Left ventricle myocardium superior (tissue), 1 donor: ENCODE measurements around the gene TARS3. TPM values are rescaled to one million over a fixed set of nuclear protein-coding genes. Genes with fewer than 3 reads are reported as not detected.
"Not testable (repeated sequence)": the region's sequence is repeated elsewhere in the genome, so short reads cannot be mapped to it uniquely, and the experiment has no call there.

Experiments
- ATAC-seq: fragments of 200-7000 bp; cut with Tn5 transposase; one replicate; pipeline ENCODE4 v1.9.1; 2020; ENCODE audit warnings: mild to moderate bottlenecking, moderate library complexity
- DNase-seq: peaks from one replicate; pipeline ENCODE4 v3.0.0-alpha.2; 2020
- intact Hi-C: fragments of 100-400 bp; cut with micrococcal nuclease; formaldehyde crosslinking; loops from one replicate; pipeline ENCODE4 v1.11.0; 2022
- total RNA-seq: library from RNA; stranded (reverse); fragmentation: NEBNext Ultra II Directional; extraction: Animal tissue kit (Norgen Biotek cat#: 25700); gene quantifications from one replicate; pipeline ENCODE4 v1.2.1, GENCODE V29; 2021
- donor health status: DM: no; HTN: yes; CAD: no; lungs with severe emphysema.

Gene TARS3
- total RNA-seq, 1 donor from 2014 or later, result 35.0 TPM

DNA sequence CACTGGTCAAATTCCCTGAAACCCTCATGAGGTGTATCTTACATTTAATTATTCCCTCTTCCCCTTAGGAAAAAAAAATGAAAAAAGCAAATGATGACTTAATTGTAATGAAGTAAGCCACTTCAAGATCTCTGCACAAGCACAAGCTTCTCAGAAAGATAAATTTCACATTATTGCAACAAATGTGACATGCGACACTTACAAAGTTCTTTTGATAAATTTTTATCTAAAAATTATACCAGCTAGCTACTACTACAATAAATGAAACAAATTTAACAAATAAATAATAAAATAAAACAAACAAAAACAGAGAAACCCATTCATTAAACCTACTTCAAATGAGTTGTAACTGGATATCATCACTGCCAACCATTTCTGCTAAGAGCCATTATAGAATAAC lies 62.1 kb downstream of the TARS3 start:
- no peak for DNase-seq
- intact Hi-C loops, result no loop called here
- ATAC-seq, result no peak

GRCh38 chr15:101660005-101660404 lies 64.3 kb downstream of the TARS3 start:
- intact Hi-C loops, result no loop called here
- no peak for DNase-seq
- ATAC-seq, result no peak

- intact Hi-C loops, result no loop called here
- DNase-seq, result peak; percentile 44
- ATAC-seq, result peak; percentile 86
Observed at GRCh38 chr15:101657968-101658784, 66.1 kb downstream of the TARS3 start.

DNA sequence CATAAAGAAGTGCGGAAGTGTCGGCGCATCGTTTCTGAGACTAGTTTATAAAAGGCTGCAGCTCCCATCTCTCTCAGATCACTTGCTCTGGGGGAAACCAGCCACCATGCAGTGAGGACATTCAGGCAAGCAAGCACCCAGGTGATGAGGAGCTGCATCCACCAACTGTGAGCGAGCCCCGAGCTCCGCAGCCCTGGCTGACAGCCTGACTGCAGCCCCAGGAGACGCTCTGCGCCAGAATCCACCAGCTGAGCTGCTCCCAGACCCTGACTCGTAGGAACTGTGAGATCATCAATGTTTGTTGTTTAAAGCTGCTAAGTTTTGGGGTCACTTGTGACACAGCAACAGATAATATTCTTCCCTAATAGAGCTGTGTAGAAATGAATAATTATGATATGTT lies 67.1 kb downstream of the TARS3 start:
- ATAC-seq, result no peak
- no peak for DNase-seq
- intact Hi-C loops, result no loop called here

DNA sequence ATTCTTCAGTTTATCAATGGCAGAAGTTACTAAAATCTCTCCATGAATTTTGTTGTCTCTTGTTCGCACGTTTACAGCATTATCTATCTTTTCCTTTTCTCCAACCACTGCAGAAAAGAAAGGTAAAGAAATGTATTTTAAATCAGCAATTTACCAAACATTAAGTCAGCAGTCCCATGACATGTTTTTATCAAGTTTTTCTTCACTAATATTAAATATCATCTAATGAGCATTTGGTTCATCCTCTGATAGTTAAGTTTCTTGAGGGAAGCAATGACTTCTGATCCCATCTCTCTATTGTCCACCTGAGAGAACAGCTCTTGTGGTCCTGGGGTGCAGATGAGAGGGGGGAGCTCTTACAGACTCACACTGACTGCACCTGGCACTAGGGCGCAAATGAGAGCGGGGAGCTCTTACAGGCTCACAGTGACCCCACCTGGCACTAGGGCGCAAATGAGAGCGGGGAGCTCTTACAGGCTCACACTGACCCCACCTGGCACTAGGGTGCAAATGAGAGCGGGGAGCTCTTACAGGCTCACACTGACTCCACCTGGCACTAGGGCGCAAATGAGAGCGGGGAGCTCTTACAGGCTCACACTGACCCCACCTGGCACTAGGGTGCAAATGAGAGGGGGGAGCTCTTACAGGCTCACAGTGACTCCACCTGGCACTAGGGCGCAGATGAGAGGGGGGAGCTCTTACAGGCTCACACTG lies 69.5 kb downstream of the TARS3 start:
- intact Hi-C loops, DNase-seq, ATAC-seq: not testable (repeated sequence)

GRCh38 chr15:101654171-101654570 lies 70.1 kb downstream of the TARS3 start:
- ATAC-seq (no peak), DNase-seq (no peak)
- intact Hi-C loops, result no loop called here

GRCh38 chr15:101652786-101653430 lies 71.4 kb downstream of the TARS3 start:
- peak; percentile 21 for ATAC-seq
- intact Hi-C loops, result no loop called here
- no peak for DNase-seq

- ATAC-seq, result peak; percentile 97
- peak; percentile 98 for DNase-seq
- intact Hi-C loops, result no loop called here
Observed at GRCh38 chr15:101652098-101652785, 72.0 kb downstream of the TARS3 start, which contains the start of gene TM2D3. Gene TM2D3, minus strand, starts transcription at chr15:101652381. Its CDS starts 20 bp downstream, at chr15:101652361.

- intact Hi-C loops, result no loop called here
- DNase-seq, result no peak
Observed at GRCh38 chr15:101651554-101652097, 72.6 kb downstream of the TARS3 start.

GRCh38 chr15:101650145-101650544 lies 74.1 kb downstream of the TARS3 start:
- DNase-seq, result no peak
- no peak for ATAC-seq
- intact Hi-C loops, result no loop called here

More at GRCh38 chr15:101651554-101652097, 72.6 kb downstream of the TARS3 start:
- peak; percentile 71 for ATAC-seq

GRCh38 chr15:101648356-101648755 lies 75.9 kb downstream of the TARS3 start:
- intact Hi-C loops, result no loop called here
- DNase-seq (no peak), ATAC-seq (no peak)

- ATAC-seq (no peak), DNase-seq (no peak)
- intact Hi-C loops, result no loop called here
Observed at GRCh38 chr15:101647251-101647650, 77.0 kb downstream of the TARS3 start.

GRCh38 chr15:101646672-101647071 lies 77.6 kb downstream of the TARS3 start:
- intact Hi-C loops, result no loop called here
- DNase-seq (peak; percentile 66), ATAC-seq (peak; percentile 80)

GRCh38 chr15:101642361-101642760 lies 81.9 kb downstream of the TARS3 start:
- ATAC-seq (peak; percentile 15), DNase-seq (no peak)
- intact Hi-C loops, result loop anchor here (5.0 kb wide), 1 partner anchor 340 kb away; no protein-coding TSS in a partner anchor

DNA sequence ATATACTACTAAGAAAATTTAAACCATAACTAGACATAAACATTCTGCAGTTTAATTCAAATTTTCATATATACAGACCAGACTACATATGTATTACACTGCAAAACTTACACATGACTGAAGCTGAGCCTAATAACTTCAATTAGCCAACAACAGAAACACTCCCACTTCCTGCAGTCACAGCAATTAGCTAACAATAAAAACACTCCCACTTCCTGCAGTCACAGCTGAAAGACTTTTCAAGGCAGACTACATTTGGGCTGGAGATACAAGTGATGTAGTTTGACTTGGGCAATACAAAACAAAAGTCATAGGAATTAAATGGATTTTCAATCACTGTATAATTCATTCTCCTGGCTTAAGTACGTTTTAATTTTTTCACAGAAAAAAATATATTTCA lies 82.4 kb downstream of the TARS3 start:
- intact Hi-C loops, result loop anchor here (5.0 kb wide), 1 partner anchor 340 kb away; no protein-coding TSS in a partner anchor
- ATAC-seq, result peak; percentile 44
- DNase-seq, result no peak

GRCh38 chr15:101641129-101641764 lies 83.0 kb downstream of the TARS3 start:
- intact Hi-C loops, result loop anchor here (5.0 kb wide), 1 partner anchor 339 kb away; no protein-coding TSS in a partner anchor

GRCh38 chr15:101639667-101640066 lies 84.6 kb downstream of the TARS3 start:
- intact Hi-C loops, result loop anchor here (5.0 kb wide), 1 partner anchor 337 kb away; no protein-coding TSS in a partner anchor
- no peak for ATAC-seq
- DNase-seq, result no peak

More at GRCh38 chr15:101641129-101641764, 83.0 kb downstream of the TARS3 start:
- DNase-seq, result peak; percentile 76
- ATAC-seq, result peak; percentile 68

DNA sequence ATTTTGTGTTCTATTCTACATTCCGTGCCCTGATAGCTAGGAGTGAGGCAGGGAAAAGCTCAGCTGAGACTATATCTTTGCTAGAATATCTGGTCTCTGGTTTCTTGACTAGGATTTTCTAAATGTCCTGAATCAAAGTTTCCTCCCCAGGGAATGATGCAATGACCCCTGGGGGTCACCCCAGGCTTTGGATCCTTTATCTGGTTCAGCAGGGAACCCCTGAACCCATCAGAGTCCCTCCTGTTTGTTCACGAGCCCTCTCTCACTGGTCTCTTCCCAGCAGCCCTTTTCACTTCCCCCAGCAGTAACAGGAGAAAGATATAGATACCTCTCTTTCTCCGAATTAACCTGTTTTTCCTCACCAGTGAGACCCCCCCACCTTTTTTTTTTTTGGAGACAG lies 86.4 kb downstream of the TARS3 start:
- ATAC-seq, result no peak
- intact Hi-C loops, result no loop called here
- DNase-seq, result no peak
